Stimulated activated CD8-positive, alpha-beta memory T cell treated with anti-CD3 and anti-CD28 coated beads, Interleukin-7, amount 100 ng/mL, for 4 hours (primary cell): ENCODE measurements around the gene ACTR5.
"Not testable (repeated sequence)": the region's sequence is repeated elsewhere in the genome, so short reads cannot be mapped to it uniquely, and the experiment has no call there.

ENCODE experiments used
- DNase-seq, 2 donors: peaks; one replicate each; pipeline ENCODE4 v3.0.0-alpha.2; 2020; ENCODE audit warnings: low read depth in 2 of 2

The ACTR5 gene

GRCh38 chr20:38766071-38766470, 17.8 kb downstream of the ACTR5 start:
- no peak for DNase-seq

- DNase-seq = no peak
Measured at GRCh38 chr20:38769376-38770295, 21.4 kb downstream of the ACTR5 start.

GRCh38 chr20:38770546-38770945, 22.3 kb downstream of the ACTR5 start:
- DNase-seq = no peak

GRCh38 chr20:38770970-38771369, 22.7 kb downstream of the ACTR5 start:
- DNase-seq = no peak

GRCh38 chr20:38771621-38772020, 23.4 kb downstream of the ACTR5 start:
- DNase-seq = no peak

- DNase-seq = no peak
Measured at GRCh38 chr20:38774167-38774566, 25.9 kb downstream of the ACTR5 start.

- DNase-seq = no peak
Measured at GRCh38 chr20:38776363-38776762, 28.1 kb downstream of the ACTR5 start.

GRCh38 chr20:38779247-38780097, 31.2 kb downstream of the ACTR5 start:
- no peak for DNase-seq

- DNase-seq = no peak
Measured at GRCh38 chr20:38782275-38782674, 34.0 kb downstream of the ACTR5 start.

GRCh38 chr20:38787870-38788269, 39.6 kb downstream of the ACTR5 start:
- no peak for DNase-seq

- no peak for DNase-seq
Measured at GRCh38 chr20:38789503-38790199, 41.4 kb downstream of the ACTR5 start.

GRCh38 chr20:38790200-38791053, 42.2 kb downstream of the ACTR5 start:
- peak in 1 of 2 donors; percentile 29 for DNase-seq

GRCh38 chr20:38791291-38791690, 43.0 kb downstream of the ACTR5 start:
- DNase-seq = no peak

GRCh38 chr20:38791940-38792339, 43.7 kb downstream of the ACTR5 start:
- no peak for DNase-seq

GRCh38 chr20:38794057-38794456, 45.8 kb downstream of the ACTR5 start:
- DNase-seq = not testable (repeated sequence)

- no peak for DNase-seq
Measured at GRCh38 chr20:38798266-38798665, 50.0 kb downstream of the ACTR5 start.

GRCh38 chr20:38799203-38799602, 50.9 kb downstream of the ACTR5 start:
- no peak for DNase-seq

GRCh38 chr20:38800882-38801281, 52.6 kb downstream of the ACTR5 start:
- no peak for DNase-seq

GRCh38 chr20:38804221-38804620, 56.0 kb downstream of the ACTR5 start:
- DNase-seq = no peak

GRCh38 chr20:38804682-38805501, 56.6 kb downstream of the ACTR5 start:
- peak; percentile 62 to 69 for DNase-seq
